NCI-H128 (cell line): ENCODE measurements around the gene SLC4A9.

Source experiments
- DNase-seq: peaks from one replicate; lab custom pipeline; 2025; ENCODE audit not compliant: unreplicated experiment; lab: John Stamatoyannopoulos, UW

Gene SLC4A9

DNA sequence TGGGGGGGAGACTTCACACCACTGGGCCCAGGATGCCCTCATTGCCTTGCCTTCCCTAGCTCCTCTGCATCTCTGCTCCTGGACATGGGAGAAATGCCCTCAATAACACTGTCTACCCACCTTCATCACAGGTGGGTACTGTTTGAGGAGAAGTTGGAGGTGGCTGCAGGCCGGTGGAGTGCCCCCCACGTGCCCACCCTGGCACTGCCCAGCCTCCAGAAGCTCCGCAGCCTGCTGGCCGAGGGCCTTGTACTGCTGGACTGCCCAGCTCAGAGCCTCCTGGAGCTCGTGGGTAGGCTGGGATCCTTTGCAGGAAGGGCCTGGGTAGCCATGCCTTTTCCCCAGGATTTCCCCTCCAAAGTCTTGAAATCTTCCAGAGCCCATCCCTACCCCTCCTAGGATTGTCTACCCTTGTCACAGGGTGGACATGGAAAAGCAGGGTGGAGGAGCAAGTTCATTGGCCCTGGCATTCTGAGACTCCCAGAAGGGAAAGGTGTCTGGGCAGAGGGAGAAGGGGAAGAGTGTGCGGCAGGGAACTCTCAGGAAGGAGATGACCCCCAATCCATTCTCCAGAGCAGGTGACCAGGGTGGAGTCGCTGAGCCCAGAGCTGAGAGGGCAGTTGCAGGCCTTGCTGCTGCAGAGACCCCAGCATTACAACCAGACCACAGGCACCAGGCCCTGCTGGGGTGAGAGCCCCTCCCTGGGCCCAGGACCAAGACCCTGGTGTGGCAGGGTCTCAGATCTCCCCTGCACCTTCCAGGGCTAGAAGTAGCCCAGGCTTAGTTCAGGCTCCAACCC lies 886 bp downstream of the SLC4A9 start:
- no peak for DNase-seq

- no peak for DNase-seq
Measured at GRCh38 chr5:140361901-140362300, 1.9 kb downstream of the SLC4A9 start.

DNA sequence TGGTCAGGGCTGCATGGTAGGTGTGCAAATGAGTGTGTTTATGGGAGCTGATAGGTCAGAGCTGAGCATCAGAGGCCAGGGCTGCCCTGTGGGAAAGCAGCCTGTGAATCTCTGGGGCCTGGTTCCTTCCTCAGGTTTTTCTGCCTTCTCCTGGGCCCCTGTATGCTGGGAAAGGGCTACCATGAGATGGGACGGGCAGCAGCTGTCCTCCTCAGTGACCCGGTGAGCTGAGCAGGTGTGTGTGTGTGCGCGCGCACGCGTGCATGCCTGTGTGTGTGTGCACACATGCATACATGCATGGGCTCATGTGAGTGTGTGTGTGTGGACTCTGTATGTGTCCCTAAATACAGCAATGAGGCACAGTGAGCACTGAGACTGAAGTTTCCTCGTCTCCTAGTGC lies 2.3 kb downstream of the SLC4A9 start:
- DNase-seq = no peak

DNA sequence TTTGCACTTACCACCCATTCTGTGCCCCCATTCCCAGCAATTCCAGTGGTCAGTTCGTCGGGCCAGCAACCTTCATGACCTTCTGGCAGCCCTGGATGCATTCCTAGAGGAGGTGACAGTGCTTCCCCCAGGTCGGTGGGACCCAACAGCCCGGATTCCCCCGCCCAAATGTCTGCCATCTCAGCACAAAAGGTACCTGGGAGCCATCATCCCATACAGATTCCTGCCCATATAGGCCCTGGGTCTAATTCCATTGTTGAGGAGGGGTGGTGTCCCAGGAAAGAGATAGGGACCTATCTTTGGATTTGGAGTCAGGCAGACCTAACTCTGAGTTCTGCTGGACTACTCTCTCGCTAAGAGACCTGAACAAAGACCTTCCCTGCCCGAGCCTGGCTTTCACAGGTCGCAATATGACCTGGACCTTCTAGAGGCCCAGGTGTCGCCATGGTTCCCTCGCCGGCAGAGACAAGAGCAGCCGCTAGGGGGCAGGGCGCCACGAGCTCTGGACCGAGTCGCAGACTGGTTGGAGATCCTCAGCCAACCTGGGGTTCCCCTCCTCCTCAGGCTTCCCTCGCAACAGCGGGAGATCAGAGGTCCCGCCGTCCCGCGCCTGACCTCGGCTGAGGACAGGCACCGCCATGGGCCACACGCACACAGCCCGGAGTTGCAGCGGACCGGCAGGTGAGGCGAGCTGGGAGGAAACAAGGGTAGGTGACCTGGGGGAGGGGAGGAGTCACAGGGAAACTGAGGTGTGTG lies 3.1 kb downstream of the SLC4A9 start:
- no peak for DNase-seq

- DNase-seq = no peak
Measured at GRCh38 chr5:140363631-140364471, 3.9 kb downstream of the SLC4A9 start.

DNA sequence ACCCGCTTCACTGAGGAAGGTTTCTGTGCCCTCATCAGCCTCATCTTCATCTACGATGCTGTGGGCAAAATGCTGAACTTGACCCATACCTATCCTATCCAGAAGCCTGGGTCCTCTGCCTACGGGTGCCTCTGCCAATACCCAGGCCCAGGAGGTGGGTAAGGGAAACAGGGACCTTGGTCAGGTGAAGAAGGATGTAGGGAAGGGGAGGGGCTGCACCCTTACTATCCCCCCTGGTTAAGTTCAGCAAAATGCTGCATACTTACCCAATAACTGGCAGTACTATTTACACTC lies 4.4 kb downstream of the SLC4A9 start:
- no peak for DNase-seq

DNA sequence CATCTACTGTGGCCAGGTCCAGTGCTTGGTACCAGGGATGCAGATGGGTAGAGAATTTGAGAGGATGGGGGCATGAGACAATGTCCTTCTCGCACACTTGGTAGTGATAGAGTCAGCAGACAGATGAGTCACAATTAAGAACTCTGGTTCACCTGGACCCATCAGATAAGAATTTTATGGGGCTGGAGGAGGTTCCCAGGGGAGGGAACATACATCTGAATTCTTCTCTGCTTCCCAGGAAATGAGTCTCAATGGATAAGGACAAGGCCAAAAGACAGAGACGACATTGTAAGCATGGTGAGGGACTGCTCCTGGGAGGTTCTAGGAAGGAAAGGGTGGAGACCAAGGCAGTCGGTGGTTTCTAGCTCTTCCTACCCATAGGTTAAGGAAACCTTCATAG lies 5.3 kb downstream of the SLC4A9 start:
- no peak for DNase-seq

GRCh38 chr5:140365941-140366340 lies 5.9 kb downstream of the SLC4A9 start:
- DNase-seq = no peak

- no peak for DNase-seq
Measured at GRCh38 chr5:140366589-140367255, 6.7 kb downstream of the SLC4A9 start.

DNA sequence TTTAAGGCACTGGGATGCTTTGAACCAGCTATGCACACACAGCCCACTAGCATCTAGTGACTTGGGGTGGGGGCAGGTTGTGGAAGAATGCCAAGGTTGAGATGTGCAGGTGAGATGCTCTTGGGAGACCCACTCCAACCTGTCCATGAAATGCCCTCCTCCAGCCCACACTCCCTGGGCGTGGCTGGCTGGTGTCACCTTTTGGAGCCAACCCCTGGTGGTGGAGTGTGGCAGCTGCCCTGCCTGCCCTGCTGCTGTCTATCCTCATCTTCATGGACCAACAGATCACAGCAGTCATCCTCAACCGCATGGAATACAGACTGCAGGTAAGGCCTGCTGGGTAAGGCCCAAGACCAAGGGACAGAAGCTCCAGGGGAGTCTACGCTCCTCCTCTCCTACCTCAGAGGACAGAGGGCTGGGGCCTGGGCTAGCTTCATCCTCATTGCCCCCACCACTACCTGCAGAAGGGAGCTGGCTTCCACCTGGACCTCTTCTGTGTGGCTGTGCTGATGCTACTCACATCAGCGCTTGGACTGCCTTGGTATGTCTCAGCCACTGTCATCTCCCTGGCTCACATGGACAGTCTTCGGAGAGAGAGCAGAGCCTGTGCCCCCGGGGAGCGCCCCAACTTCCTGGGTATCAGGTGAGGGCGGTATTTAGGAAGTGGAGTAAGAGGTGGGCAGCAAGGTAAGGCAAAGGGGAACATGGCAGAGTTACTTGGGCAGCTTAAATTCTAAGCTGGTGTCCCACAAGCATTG lies 7.4 kb downstream of the SLC4A9 start:
- no peak for DNase-seq

DNA sequence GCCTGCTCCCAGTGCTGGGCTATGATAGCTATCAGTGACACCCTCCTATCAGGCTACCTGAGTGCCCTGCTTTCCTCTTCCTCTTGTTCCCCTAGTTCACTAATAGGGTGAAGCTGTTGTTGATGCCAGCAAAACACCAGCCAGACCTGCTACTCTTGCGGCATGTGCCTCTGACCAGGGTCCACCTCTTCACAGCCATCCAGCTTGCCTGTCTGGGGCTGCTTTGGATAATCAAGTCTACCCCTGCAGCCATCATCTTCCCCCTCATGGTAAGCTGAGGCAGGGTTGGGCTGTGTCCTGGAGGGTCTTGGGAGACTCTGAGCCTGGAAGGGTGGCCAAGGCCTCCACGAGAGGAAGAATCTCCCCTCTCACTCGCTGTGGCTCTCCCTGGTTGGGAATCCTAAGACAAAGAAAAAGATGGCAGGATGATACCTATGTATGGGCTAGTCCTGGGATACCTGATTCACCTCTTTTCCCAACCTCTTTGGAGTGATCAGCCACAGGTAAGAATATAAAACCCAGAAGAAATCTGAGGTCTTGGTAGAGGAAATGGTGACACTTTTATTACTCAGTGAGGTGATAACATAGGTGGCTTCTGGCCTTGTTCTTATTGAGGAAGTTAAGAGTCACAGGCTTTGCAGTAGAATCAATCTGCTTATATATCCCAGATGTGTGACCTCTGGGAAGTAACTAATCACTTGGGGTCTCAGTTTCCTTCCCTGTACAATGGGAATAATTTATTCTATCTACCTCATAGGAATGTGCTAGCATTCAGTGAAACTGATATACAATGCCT lies 11.6 kb downstream of the SLC4A9 start:
- DNase-seq = no peak

DNA sequence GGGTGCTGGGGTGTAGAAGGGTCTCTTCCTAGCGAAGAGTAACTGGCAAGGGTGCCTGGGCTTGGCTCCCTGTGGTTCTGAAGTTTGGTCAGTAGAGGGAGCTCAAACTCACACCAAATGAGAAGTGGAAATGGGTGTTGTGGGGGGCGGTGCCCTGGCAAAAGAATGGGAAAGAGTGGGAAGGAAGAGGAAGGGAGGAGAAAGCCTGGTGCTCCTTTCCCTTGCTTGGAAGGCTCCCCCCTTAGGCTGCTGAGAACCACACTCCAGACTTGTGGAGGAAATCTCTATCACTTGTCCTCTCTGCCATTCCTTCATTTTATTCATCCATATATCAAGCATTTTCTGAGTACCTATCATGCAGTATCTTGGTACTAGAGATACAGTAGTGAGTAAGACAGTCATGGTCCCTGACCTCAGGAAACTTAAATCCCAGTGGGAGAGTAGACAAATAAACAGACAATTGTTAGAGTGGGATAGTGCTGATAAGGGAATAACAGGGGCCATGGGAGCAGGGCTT lies 13.0 kb downstream of the SLC4A9 start:
- peak; percentile 40 for DNase-seq

DNA sequence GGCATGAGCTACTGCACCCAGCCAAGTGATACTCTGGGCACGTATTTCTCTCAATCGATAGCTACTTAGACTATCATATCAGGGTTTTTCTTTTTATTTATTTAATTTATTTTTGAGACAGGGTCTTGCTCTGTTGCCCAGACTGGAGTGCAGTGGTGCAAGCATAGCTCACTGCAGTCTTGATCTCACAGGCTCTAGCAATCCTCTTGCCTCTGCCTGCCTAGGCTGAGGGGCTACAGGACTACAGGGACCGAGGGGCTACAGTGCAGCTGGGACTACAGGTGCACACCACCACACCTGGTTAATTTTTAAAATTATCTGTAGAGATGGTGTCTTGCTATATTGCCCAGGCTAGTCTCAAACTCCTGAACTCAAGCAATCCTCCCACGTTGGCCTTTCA lies 21.4 kb downstream of the SLC4A9 start:
- no peak for DNase-seq

- no peak for DNase-seq
Measured at GRCh38 chr5:140381972-140382371, 22.0 kb downstream of the SLC4A9 start.

GRCh38 chr5:140382866-140383265 lies 22.9 kb downstream of the SLC4A9 start:
- no peak for DNase-seq

DNA sequence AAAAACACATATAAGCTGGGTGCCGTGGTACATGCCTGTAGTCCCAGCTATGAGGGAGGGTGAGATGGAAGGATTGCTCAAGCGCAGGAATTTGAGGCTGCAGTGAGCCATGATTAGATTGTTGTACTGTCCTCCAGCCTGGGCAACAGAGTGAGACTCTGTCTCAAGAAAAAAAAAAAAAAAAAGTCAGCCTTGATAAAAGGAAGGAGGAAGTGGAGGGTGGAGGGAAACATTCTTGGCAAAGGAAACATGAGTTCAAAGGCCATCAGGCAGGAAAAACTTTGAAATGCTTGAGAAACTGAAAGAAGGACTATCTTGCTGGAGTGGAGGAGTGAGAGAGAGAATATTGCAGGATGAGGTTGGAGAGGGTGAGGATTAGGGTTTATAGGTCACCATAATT lies 23.3 kb downstream of the SLC4A9 start:
- no peak for DNase-seq

- no peak for DNase-seq
Measured at GRCh38 chr5:140388052-140388451, 28.1 kb downstream of the SLC4A9 start.

- DNase-seq = no peak
Measured at GRCh38 chr5:140391312-140391711, 31.3 kb downstream of the SLC4A9 start.

GRCh38 chr5:140391732-140392131 lies 31.7 kb downstream of the SLC4A9 start:
- DNase-seq = no peak

DNA sequence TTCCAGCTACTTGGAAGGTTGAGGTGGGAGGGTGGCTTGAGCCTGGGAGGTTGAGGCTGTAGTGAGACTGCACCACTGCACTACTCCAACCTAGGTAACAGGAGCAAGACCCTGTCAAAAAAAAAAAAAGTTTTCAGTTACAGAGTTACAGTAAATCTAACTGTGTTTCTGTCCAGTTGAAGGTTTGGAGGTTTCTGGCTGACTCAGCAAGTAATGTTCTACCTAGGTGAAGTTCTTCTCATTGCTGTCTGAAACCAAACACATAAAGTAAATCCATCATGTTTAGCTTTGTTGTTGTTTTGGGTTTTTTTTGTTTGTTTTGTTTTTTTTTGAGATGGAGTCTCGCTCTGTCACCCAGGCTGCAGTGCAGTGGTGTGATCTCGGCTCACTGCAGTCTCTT lies 33.7 kb downstream of the SLC4A9 start:
- DNase-seq = no peak
